K562 (cell line): Measurements from ENCODE around the gene HTR4.

ENCODE experiments used
- CEBPB ChIP-seq: fragments of 450-650 bp; IDR thresholded peaks from 2 replicates; pipeline ENCODE4 v1.6.1; 2016; ENCODE audit warnings: missing genetic modification characterization, missing compliant biosample characterization
- CHD2 ChIP-seq: IDR thresholded peaks from 2 replicates; pipeline ENCODE4 v1.6.1; 2011; ENCODE audit warnings: low read depth, low read length
- E2F1 ChIP-seq: sonication (generic); formaldehyde crosslinking; IDR thresholded peaks from 2 replicates; pipeline ENCODE4 v1.8.1; 2023; ENCODE audit warnings: mild to moderate bottlenecking, missing genetic modification reagents, moderate library complexity
- E2F6 ChIP-seq, 2 experiments: IDR thresholded peaks; 2 replicates each; pipeline ENCODE4 v1.6.1; 2011; ENCODE audit warnings: borderline replicate concordance in 1 of 2, control low read depth in 1 of 2, low read depth in 1 of 2, low read length in 1 of 2, mild to moderate bottlenecking in 1 of 2, mixed read lengths in 1 of 2, moderate library complexity in 1 of 2; ENCODE audit not compliant: insufficient read depth in 1 of 2, insufficient read length in 1 of 2, poor library complexity in 1 of 2, severe bottlenecking in 1 of 2; ENCODE audit errors: extremely low read depth in 1 of 2
- ESRRB ChIP-seq: fragments of 250-450 bp; sonication (Bioruptor Pico); IDR thresholded peaks from 2 replicates; pipeline ENCODE4 v1.5.0; 2020; ENCODE audit warnings: mild to moderate bottlenecking, moderate library complexity, borderline replicate concordance
- NKRF ChIP-seq: fragments of 450-650 bp; IDR thresholded peaks from 2 replicates; pipeline ENCODE4 v1.6.1; 2016; ENCODE audit warnings: borderline replicate concordance
- YBX1 ChIP-seq: fragments of 450-650 bp; IDR thresholded peaks from 2 replicates; pipeline ENCODE4 v1.7.1; 2016; ENCODE audit warnings: mild to moderate bottlenecking

DNA sequence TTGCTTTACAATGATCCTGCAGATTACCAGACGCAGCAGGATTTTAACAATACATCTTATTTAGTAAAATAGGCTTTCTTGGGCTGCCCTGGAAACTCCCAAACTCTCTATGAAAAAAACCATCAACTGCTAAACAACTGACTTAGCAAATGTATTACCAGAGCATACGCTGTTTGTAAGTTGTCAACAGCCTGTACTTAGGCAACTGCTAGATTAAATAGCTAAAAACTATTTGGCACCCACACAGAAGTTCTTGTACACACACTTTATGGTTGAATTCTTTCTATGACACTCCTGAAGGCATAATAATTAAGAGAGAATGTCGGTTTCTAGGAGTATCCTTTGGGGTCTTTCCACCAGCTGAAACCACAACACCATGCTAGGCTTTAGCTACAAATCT is 146.7 kb downstream of the HTR4 start:
- no peak for TF ChIP-seq CEBPB (tag)
- no peak for TF ChIP-seq ESRRB (CRISPR knock-in tag)
- no peak for TF ChIP-seq CHD2
- no peak for TF ChIP-seq E2F1 (CRISPR knock-in tag)
- no peak for TF ChIP-seq E2F6 (IDR thresholded peaks at IDR 0.05; ENCODE audit: borderline replicate concordance in 1 of 2, extremely low read depth in 1 of 2, insufficient read depth in 1 of 2, insufficient read length in 1 of 2, low read depth in 1 of 2, low read length in 1 of 2, poor library complexity in 1 of 2, severe bottlenecking in 1 of 2)
- no peak for TF ChIP-seq NKRF
- no peak for TF ChIP-seq YBX1
